HG02870 (cell line): ENCODE measurements around the gene CFAP100.

Experiments used
- ATAC-seq: cut with Tn5 transposase; IDR thresholded peaks from one replicate; pipeline ENCODE4 v1.9.1; 2021; ENCODE audit warnings: mild to moderate bottlenecking, moderate library complexity; ENCODE audit not compliant: unreplicated experiment

The CFAP100 gene

GRCh38 chr3:126475413-126476114 lies 80.9 kb downstream of the CFAP100 start, which contains the start of gene ZXDC:
Gene ZXDC, minus strand, starts transcription at chr3:126475891. Its CDS starts 26 bp downstream, at chr3:126475865.
- peak; percentile 71 for ATAC-seq

GRCh38 chr3:126476166-126477060 lies 81.7 kb downstream of the CFAP100 start:
- peak; percentile 8 for ATAC-seq

GRCh38 chr3:126477061-126477380 lies 82.3 kb downstream of the CFAP100 start:
- no peak for ATAC-seq

- ATAC-seq: no peak
Measured at GRCh38 chr3:126478581-126479310, 84.0 kb downstream of the CFAP100 start.

GRCh38 chr3:126479642-126480041 lies 84.9 kb downstream of the CFAP100 start:
- no peak for ATAC-seq

GRCh38 chr3:126480206-126480605 lies 85.5 kb downstream of the CFAP100 start:
- no peak for ATAC-seq

GRCh38 chr3:126480861-126481260 lies 86.2 kb downstream of the CFAP100 start:
- ATAC-seq: no peak

- no peak for ATAC-seq
Measured at GRCh38 chr3:126481808-126482502, 87.2 kb downstream of the CFAP100 start.

GRCh38 chr3:126482503-126483255 lies 88.0 kb downstream of the CFAP100 start:
- ATAC-seq: no peak

GRCh38 chr3:126483321-126483761 lies 88.6 kb downstream of the CFAP100 start:
- no peak for ATAC-seq

GRCh38 chr3:126484148-126484547 lies 89.4 kb downstream of the CFAP100 start:
- ATAC-seq: no peak

- no peak for ATAC-seq
Measured at GRCh38 chr3:126484662-126485061, 90.0 kb downstream of the CFAP100 start.

- ATAC-seq: no peak
Measured at GRCh38 chr3:126485176-126485897, 90.6 kb downstream of the CFAP100 start.

GRCh38 chr3:126485956-126486355 lies 91.2 kb downstream of the CFAP100 start:
- no peak for ATAC-seq
